GM18499 (cell line): Measurements from ENCODE around the gene HOXC10.
A peak's percentile ranks its signal among the peaks of the same experiment; 100 is the strongest.

Source experiments
- ATAC-seq: cut with Tn5 transposase; IDR thresholded peaks from one replicate; pipeline ENCODE4 v1.9.1; 2021; ENCODE audit warnings: moderate number of reproducible peaks; ENCODE audit not compliant: insufficient read depth, unreplicated experiment

HOXC10 gene

GRCh38 chr12:54011665-54012532, 27.0 kb downstream of the HOXC10 start:
- no peak for ATAC-seq

- ATAC-seq: no peak
Measured at GRCh38 chr12:54012631-54013409, 27.9 kb downstream of the HOXC10 start.

- ATAC-seq: no peak
Measured at GRCh38 chr12:54014377-54015017, 29.6 kb downstream of the HOXC10 start.

- ATAC-seq: no peak
Measured at GRCh38 chr12:54015018-54015931, 30.3 kb downstream of the HOXC10 start.

GRCh38 chr12:54016051-54016450, 31.1 kb downstream of the HOXC10 start:
- ATAC-seq: no peak

GRCh38 chr12:54016478-54016964, 31.6 kb downstream of the HOXC10 start:
- no peak for ATAC-seq

GRCh38 chr12:54017027-54017788, 32.3 kb downstream of the HOXC10 start:
- ATAC-seq: peak; percentile 28

- ATAC-seq: peak; percentile 28
Measured at GRCh38 chr12:54017878-54018467, 33.0 kb downstream of the HOXC10 start.

- ATAC-seq: no peak
Measured at GRCh38 chr12:54018468-54018984, 33.6 kb downstream of the HOXC10 start.

- no peak for ATAC-seq
Measured at GRCh38 chr12:54019091-54019811, 34.3 kb downstream of the HOXC10 start.

- ATAC-seq: no peak
Measured at GRCh38 chr12:54019924-54020590, 35.1 kb downstream of the HOXC10 start.

GRCh38 chr12:54020591-54021405, 35.9 kb downstream of the HOXC10 start:
- no peak for ATAC-seq

- ATAC-seq: no peak
Measured at GRCh38 chr12:54021432-54022013, 36.6 kb downstream of the HOXC10 start.

- no peak for ATAC-seq
Measured at GRCh38 chr12:54022960-54023884, 38.3 kb downstream of the HOXC10 start.

GRCh38 chr12:54024127-54024526, 39.2 kb downstream of the HOXC10 start:
- ATAC-seq: no peak
